Prostate gland (tissue), 2 donors: ENCODE measurements around the gene FAAP100.

ENCODE experiments used
- CTCF ChIP-seq, 4 experiments: fragments of 200-600 bp in 2 of 4; fragments of 450-650 bp in 2 of 4; sonication (generic) in 2 of 4; IDR thresholded peaks; 1 replicate in 3 of 4; 2 replicates in 1 of 4; pipeline ENCODE4 v1.5.1; 2016 to 2019; ENCODE audit warnings: antibody characterized with exemption in 4 of 4, mild to moderate bottlenecking in 2 of 4, moderate library complexity in 2 of 4
- POLR2A ChIP-seq: fragments of 450-650 bp; IDR thresholded peaks from one replicate; pipeline ENCODE4 v1.6.1; 2016; ENCODE audit warnings: antibody characterized with exemption, mild to moderate bottlenecking

DNA sequence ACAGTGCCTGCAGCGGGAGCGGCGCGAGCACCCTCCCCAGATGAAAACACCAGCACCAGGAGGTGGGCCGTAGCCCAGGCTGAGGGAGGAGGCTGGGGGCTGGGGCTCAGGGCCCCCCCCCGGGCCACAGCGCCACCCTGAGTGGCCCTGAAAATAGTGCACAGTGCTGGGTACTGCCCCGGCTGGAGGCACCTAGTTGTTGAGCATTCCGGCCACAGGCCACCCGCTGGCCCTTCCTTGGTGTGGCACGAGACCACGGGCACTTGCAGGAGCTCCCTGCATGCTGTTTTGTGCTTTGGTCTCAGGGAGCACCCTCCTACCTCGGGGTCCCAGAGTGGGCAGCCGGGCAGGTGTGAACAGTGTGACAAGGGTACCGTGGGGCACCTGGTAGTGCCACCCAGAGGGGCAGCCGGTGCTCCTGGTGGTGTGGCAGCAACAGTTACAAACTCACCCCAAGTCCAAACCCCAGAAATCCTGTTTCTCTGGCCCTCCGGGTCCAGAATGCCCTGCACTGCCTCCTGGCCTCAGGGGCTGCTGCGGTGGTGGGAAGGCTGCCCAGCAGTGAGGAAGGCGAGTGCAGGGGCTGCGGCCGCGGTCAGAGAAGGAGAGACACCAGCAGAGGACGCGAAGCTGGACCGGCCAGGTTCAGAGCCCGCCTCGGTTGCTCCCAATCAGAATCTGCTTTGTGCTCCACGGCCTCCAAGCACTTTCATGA, 12.0 kb downstream of the FAAP100 start:
- TF ChIP-seq CTCF (IDR thresholded peaks at IDR 0.05) = no peak
- TF ChIP-seq POLR2A = no peak
